H9 (cell line): ENCODE data around the gene TIAM2. TPM values are rescaled to one million over a fixed set of nuclear protein-coding genes. Genes with fewer than 3 reads are reported as not detected.

Source experiments
- DNase-seq: peaks from one replicate; pipeline ENCODE4 v3.0.0-alpha.2; 2017
- H2AFZ ChIP-seq: one replicate; pipeline ENCODE4 v1.6.1; 2013; ENCODE audit warnings: mild to moderate bottlenecking, low read length, control low read depth, moderate library complexity
- H2AK5ac ChIP-seq: 2 replicates; pipeline ENCODE4 v1.6.1; 2013; ENCODE audit warnings: low read length, control low read depth, mixed read lengths; ENCODE audit not compliant: insufficient read length
- H2BK120ac ChIP-seq: one replicate; pipeline ENCODE4 v1.6.1; 2013; ENCODE audit warnings: low read depth, mild to moderate bottlenecking, low read length, control low read depth, inconsistent platforms; ENCODE audit not compliant: poor library complexity, severe bottlenecking
- H2BK12ac ChIP-seq: 2 replicates; pipeline ENCODE4 v1.6.1; 2013; ENCODE audit warnings: low read length, control low read depth, mixed read lengths, low read depth; ENCODE audit not compliant: insufficient read length
- H2BK15ac ChIP-seq: 2 replicates; pipeline ENCODE4 v1.6.1; 2013; ENCODE audit warnings: low read depth, low read length, control low read depth
- H2BK20ac ChIP-seq: one replicate; pipeline ENCODE4 v1.6.1; 2013; ENCODE audit warnings: low read depth, mild to moderate bottlenecking, low read length, control low read depth, inconsistent platforms; ENCODE audit not compliant: poor library complexity, severe bottlenecking
- H2BK5ac ChIP-seq: 2 replicates; pipeline ENCODE4 v1.6.1; 2013; ENCODE audit warnings: low read length, control low read depth, mixed read lengths; ENCODE audit not compliant: insufficient read length
- H3K14ac ChIP-seq: 2 replicates; pipeline ENCODE4 v1.6.1; 2013; ENCODE audit warnings: low read length, control low read depth; ENCODE audit not compliant: insufficient read depth
- H3K18ac ChIP-seq: 2 replicates; pipeline ENCODE4 v1.6.1; 2013; ENCODE audit warnings: low read depth, mild to moderate bottlenecking, mixed read lengths, low read length, control low read depth; ENCODE audit not compliant: insufficient read length
- H3K23ac ChIP-seq: 2 replicates; pipeline ENCODE4 v1.6.1; 2013; ENCODE audit warnings: low read length, control low read depth, mixed read lengths, low read depth; ENCODE audit not compliant: insufficient read length
- H3K23me2 ChIP-seq: 2 replicates; pipeline ENCODE4 v1.6.1; 2013; ENCODE audit warnings: low read depth, mild to moderate bottlenecking, mixed read lengths, low read length, control low read depth; ENCODE audit not compliant: insufficient read length, poor library complexity, severe bottlenecking
- H3K27ac ChIP-seq: 2 replicates; pipeline ENCODE4 v1.5.1; 2013; ENCODE audit warnings: low read length, control low read depth, mixed read lengths, low read depth; ENCODE audit not compliant: insufficient read length
- H3K27me3 ChIP-seq: 2 replicates; pipeline ENCODE4 v1.6.1; 2013; ENCODE audit warnings: low read length, control low read depth, inconsistent platforms; ENCODE audit not compliant: insufficient read depth
- H3K4ac ChIP-seq: 2 replicates; pipeline ENCODE4 v1.6.1; 2013; ENCODE audit warnings: low read depth, mild to moderate bottlenecking, control low read depth, inconsistent platforms, low read length, moderate library complexity
- H3K4me1 ChIP-seq: 2 replicates; pipeline ENCODE4 v1.6.1; 2013; ENCODE audit warnings: low read length, control low read depth, inconsistent platforms; ENCODE audit not compliant: insufficient read depth
- H3K4me2 ChIP-seq: 2 replicates; pipeline ENCODE4 v1.6.1; 2013; ENCODE audit warnings: low read length, control low read depth, mixed read lengths; ENCODE audit not compliant: insufficient read length, insufficient read depth
- H3K56ac ChIP-seq: 2 replicates; pipeline ENCODE4 v1.6.1; 2013; ENCODE audit warnings: low read depth, mild to moderate bottlenecking, mixed read lengths, low read length, control low read depth; ENCODE audit not compliant: insufficient read length
- H3K79me1 ChIP-seq: 2 replicates; pipeline ENCODE4 v1.6.1; 2013; ENCODE audit warnings: low read depth, mild to moderate bottlenecking, moderate library complexity, low read length, control low read depth, inconsistent platforms; ENCODE audit not compliant: insufficient read depth, poor library complexity, severe bottlenecking
- H3K79me2 ChIP-seq: 2 replicates; pipeline ENCODE4 v1.6.1; 2013; ENCODE audit warnings: low read length, control low read depth, inconsistent platforms; ENCODE audit not compliant: insufficient read depth
- H3K9ac ChIP-seq: 2 replicates; pipeline ENCODE4 v1.6.1; 2013; ENCODE audit warnings: low read length, control low read depth, mixed read lengths; ENCODE audit not compliant: insufficient read length; ENCODE audit errors: extremely low read depth
- H3K9me3 ChIP-seq: one replicate; pipeline ENCODE4 v1.6.1; 2013; ENCODE audit warnings: low read depth, low read length, inconsistent platforms; ENCODE audit not compliant: control insufficient read depth
- H3T11ph ChIP-seq: one replicate; pipeline ENCODE4 v1.6.1; 2013; ENCODE audit warnings: mild to moderate bottlenecking, low read length, control low read depth, inconsistent platforms
- H4K20me1 ChIP-seq: one replicate; pipeline ENCODE4 v1.6.1; 2013; ENCODE audit not compliant: control insufficient read depth, insufficient read length, insufficient read depth
- H4K5ac ChIP-seq: 2 replicates; pipeline ENCODE4 v1.6.1; 2013; ENCODE audit warnings: low read depth, mild to moderate bottlenecking, mixed read lengths, low read length, control low read depth; ENCODE audit not compliant: insufficient read length
- H4K8ac ChIP-seq: replicated peaks from 2 replicates; pipeline ENCODE4 v1.6.1; 2013; ENCODE audit warnings: low read length, control low read depth, mixed read lengths, low read depth; ENCODE audit not compliant: insufficient read length
- H4K91ac ChIP-seq: 2 replicates; pipeline ENCODE4 v1.6.1; 2013; ENCODE audit warnings: low read depth, mild to moderate bottlenecking, moderate library complexity, mixed read lengths, low read length, control low read depth; ENCODE audit not compliant: insufficient read length
- H3K27ac Mint-ChIP-seq, 3 experiments: 2 replicates in 2 of 3; 3 replicates in 1 of 3; pipeline ENCODE4 v1.8.0; 2020 to 2021; ENCODE audit warnings: mixed read lengths in 3 of 3, mild to moderate bottlenecking in 1 of 3, moderate library complexity in 1 of 3
- H3K27me3 Mint-ChIP-seq: 2 replicates; pipeline ENCODE4 v1.8.0; 2021; ENCODE audit warnings: low read depth, mild to moderate bottlenecking, moderate library complexity, mixed read lengths
- H3K36me3 Mint-ChIP-seq, 3 experiments: 2 replicates in 2 of 3; 3 replicates in 1 of 3; pipeline ENCODE4 v1.8.0; 2020 to 2021; ENCODE audit warnings: low read depth in 3 of 3, mixed read lengths in 3 of 3; ENCODE audit not compliant: insufficient read depth in 1 of 3
- H3K4me1 Mint-ChIP-seq, 2 experiments: 2 replicates each; pipeline ENCODE4 v1.8.0; 2020; ENCODE audit warnings: mixed read lengths in 2 of 2
- H3K4me3 Mint-ChIP-seq, 2 experiments: 2 replicates in 1 of 2; 3 replicates in 1 of 2; pipeline ENCODE4 v1.8.0; 2020 to 2021; ENCODE audit warnings: mild to moderate bottlenecking in 2 of 2, mixed read lengths in 2 of 2, moderate library complexity in 1 of 2
- H3K9me3 Mint-ChIP-seq, 2 experiments: 2 replicates in 1 of 2; 3 replicates in 1 of 2; pipeline ENCODE4 v1.8.0; 2020; ENCODE audit warnings: mild to moderate bottlenecking in 2 of 2, mixed read lengths in 2 of 2, moderate library complexity in 1 of 2
- WGBS: extraction: QIAGEN DNeasy Blood & Tissue Kit; methylation state at CpG from one replicate; pipeline ENCODE4 v1.1.7; 2013; ENCODE audit warnings: missing lambda C conversion rate, low lambda C conversion rate, mixed read lengths; ENCODE audit not compliant: insufficient read length; ENCODE audit errors: extremely low coverage; 5-methylcytosine and 5-hydroxymethylcytosine counted together
- total RNA-seq: library from RNA; stranded (reverse); gene quantifications from 2 replicates; pipeline ENCODE4 v1.2.1, GENCODE V29; 2021
- TF ChIP-seq, protein P1 (sequence below): fragments of 200-600 bp; sonication (generic); conservative IDR thresholded peaks from 3 replicates; pipeline ENCODE4 v1.8.0; 2021; ENCODE audit warnings: antibody characterized with exemption, mild to moderate bottlenecking

Gene TIAM2
- total RNA-seq, 1 experiment from 2014 or later: 6.3 TPM

- H2BK120ac ChIP-seq: no peak overlapping the region
- H3K4me1 ChIP-seq: peaks cover 2% of the 10 kb centered on the region; the same call in 1 of the 2 replicates
- H3K23ac ChIP-seq: no peak overlapping the region
- no peak overlapping the region for H2BK12ac ChIP-seq
- no peaks in the 10 kb centered on the region for H3K79me1 ChIP-seq
- H3K79me2 ChIP-seq: no peaks in the 10 kb centered on the region
- H2AFZ ChIP-seq: no peak overlapping the region
- no peak overlapping the region for H2BK5ac ChIP-seq
- no peak overlapping the region for H2BK20ac ChIP-seq
- no peaks in the 10 kb centered on the region for H3K27me3 ChIP-seq
- WGBS: no CpG with 5 or more reads among the region's 3 CpGs
- peaks cover under 1 to 6% (median 3%) of the 10 kb centered on the region in 3 experiments; a peak in 5 of 7 replicates for H3K36me3 Mint-ChIP-seq
- H3K18ac ChIP-seq: no peak overlapping the region
- no peak overlapping the region for H2BK15ac ChIP-seq
- DNase-seq: no peak
- no peak overlapping the region for H3K9ac ChIP-seq
- H4K91ac ChIP-seq: no peak overlapping the region
- no peak overlapping the region for H3K56ac ChIP-seq
- no peak overlapping the region for H3K27ac ChIP-seq
- no peak overlapping the region for H4K8ac ChIP-seq
- no peak overlapping the region for H3K4me2 ChIP-seq
- no peak overlapping the region for H4K5ac ChIP-seq
- TF ChIP-seq, protein P1, sequence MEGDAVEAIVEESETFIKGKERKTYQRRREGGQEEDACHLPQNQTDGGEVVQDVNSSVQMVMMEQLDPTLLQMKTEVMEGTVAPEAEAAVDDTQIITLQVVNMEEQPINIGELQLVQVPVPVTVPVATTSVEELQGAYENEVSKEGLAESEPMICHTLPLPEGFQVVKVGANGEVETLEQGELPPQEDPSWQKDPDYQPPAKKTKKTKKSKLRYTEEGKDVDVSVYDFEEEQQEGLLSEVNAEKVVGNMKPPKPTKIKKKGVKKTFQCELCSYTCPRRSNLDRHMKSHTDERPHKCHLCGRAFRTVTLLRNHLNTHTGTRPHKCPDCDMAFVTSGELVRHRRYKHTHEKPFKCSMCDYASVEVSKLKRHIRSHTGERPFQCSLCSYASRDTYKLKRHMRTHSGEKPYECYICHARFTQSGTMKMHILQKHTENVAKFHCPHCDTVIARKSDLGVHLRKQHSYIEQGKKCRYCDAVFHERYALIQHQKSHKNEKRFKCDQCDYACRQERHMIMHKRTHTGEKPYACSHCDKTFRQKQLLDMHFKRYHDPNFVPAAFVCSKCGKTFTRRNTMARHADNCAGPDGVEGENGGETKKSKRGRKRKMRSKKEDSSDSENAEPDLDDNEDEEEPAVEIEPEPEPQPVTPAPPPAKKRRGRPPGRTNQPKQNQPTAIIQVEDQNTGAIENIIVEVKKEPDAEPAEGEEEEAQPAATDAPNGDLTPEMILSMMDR: no peak
- H3K4me1 Mint-ChIP-seq: peaks cover 50 to 65% of the 10 kb centered on the region in 2 experiments
- no peak overlapping the region for H2AK5ac ChIP-seq
- H3K23me2 ChIP-seq: no peaks in the 10 kb centered on the region
- no peak overlapping the region for H3K4me3 Mint-ChIP-seq
- no peaks in the 10 kb centered on the region; the same call in 1 of the 2 replicates for H3K27me3 Mint-ChIP-seq
- no peaks in the 10 kb centered on the region for H3K9me3 ChIP-seq
- H3K4ac ChIP-seq: no peak overlapping the region
- no peak overlapping the region for H3K14ac ChIP-seq
- H3K27ac Mint-ChIP-seq: peak overlapping the region in 1 of 3 experiments; percentile 88; a peak in 2 of 7 replicates
- no peaks in the 10 kb centered on the region for H4K20me1 ChIP-seq
- no peak overlapping the region for H3T11ph ChIP-seq
- H3K9me3 Mint-ChIP-seq: peaks cover under 1 to 1% of the 10 kb centered on the region in 2 experiments; a peak in 3 of 5 replicates
Observed at GRCh38 chr6:155039618-155040017, 44.5 kb downstream of the TIAM2 start.
